Stimulated activated CD8-positive, alpha-beta memory T cell treated with anti-CD3 and anti-CD28 coated beads, Interleukin-2, amount 100 ng/mL, for 1 hour (primary cell): ENCODE data around the gene IGSF8.

Experiments used
- DNase-seq, 2 donors: peaks; one replicate each; pipeline ENCODE4 v3.0.0-alpha.2; 2020; ENCODE audit warnings: low read depth in 2 of 2

Gene IGSF8

DNA sequence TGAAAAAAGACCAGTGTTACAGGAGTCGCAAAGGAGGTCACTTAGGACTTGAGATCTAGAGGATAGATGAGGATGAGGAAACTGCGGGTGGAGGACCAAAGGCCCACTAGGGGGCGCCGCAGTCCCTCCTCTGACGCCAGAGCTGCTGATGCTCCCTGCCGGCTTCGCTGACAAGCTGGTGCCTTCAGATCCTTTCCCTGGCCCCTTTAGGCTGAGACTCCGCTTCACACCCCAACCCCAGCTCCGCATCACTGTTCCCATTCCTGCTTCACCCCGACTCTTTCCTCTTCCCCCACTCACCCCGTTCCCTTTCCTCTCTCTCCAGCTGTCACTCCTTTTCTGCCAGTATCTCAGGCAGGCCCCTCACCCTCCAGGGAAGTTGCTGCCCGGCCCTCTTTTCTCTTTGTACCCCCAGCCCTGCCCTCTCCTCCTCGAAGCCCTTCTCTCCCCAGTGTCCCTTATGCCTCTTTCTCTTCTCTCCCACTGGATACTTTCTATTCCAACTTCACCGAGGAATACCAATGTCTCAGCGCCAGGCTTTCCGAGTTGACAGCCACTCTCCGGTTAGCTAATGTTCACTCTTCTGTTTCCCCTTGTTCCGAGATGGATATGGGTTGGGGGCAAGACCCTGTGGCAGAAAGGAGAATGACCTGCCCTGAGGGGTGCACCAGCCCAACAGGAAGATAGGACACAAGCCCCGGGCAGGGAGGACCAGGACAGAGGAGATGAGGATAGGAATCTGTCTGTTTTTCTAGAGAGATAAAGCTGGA is 12.5 kb downstream of the IGSF8 start:
- DNase-seq: peak; percentile 54 to 63

DNA sequence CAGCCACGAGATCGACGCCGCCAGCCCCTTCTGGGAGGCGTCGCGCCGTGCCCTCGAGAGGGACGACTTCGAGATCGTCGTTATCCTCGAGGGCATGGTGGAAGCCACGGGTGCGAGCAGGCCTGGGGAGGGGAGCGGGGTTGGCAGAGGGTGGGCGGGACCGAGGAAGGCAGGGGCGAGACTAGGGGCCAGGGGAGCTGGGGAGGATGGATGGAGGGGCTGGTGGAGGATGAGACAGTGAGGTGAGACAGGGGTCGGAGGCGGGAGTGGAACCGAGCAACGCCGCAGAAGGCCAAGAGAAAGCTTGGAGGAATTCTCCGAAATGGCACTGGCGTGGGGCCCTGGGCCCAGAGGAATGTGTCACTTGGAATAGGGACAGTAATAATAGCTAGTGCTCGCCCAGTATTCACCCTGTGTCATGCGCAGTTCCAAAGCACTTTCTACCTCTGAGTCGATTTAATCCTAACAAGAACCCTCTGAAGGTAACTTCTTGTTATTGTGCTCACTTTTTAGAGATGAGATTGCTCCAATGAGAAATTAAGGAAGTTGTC is 13.6 kb downstream of the IGSF8 start:
- no peak for DNase-seq

DNA sequence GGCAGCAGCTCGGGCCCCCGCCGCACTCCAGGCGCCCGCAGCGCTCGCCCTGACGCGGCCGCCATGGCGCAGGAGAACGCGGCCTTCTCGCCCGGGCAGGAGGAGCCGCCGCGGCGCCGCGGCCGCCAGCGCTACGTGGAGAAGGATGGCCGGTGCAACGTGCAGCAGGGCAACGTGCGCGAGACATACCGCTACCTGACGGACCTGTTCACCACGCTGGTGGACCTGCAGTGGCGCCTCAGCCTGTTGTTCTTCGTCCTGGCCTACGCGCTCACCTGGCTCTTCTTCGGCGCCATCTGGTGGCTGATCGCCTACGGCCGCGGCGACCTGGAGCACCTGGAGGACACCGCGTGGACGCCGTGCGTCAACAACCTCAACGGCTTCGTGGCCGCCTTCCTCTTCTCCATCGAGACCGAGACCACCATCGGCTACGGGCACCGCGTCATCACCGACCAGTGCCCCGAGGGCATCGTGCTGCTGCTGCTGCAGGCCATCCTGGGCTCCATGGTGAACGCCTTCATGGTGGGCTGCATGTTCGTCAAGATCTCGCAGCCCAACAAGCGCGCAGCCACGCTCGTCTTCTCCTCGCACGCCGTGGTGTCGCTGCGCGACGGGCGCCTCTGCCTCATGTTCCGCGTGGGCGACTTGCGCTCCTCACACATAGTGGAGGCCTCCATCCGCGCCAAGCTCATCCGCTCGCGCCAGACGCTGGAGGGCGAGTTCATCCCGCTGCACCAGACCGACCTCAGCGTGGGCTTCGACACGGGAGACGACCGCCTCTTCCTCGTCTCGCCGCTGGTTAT is 14.2 kb downstream of the IGSF8 start:
- peak; percentile 42 to 55 for DNase-seq

DNA sequence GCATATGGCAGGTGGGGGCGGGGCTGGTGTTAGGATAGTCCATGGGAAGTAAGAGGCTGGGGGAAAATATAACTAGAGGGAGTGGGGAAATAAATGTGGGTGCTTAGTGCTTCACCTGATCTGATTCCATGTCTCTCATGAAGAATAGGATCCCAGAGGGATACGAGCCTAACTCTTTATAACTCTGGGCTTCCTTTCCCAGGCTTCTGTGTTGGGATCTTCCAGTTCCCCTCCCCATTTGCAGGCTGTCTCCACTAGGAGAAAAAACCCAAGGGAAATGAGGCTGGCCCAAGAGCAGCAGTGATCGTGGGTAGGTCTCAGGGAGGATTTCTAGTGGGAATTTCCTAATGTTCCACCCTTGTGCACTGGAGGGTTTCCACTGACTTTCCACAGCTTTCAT is 15.5 kb downstream of the IGSF8 start:
- DNase-seq: no peak

DNA sequence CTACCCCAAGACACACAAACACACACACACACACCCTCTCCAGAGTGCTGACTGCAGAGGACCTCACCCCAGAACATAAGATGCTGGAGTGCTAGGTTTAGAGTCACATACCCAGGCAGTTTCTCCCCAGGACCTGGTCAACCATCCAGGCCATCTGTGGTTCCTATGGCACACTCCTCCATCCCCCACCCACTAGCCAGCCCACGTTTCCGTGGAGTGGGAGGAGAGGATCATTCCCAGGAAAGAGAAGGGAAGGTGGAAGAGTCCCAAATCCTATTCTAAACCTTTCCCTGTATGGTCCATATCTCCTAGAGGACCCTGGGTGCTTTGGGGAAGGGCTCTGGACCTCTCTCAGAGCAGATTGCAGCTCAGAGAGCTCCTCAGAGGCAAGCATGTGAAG is 15.9 kb downstream of the IGSF8 start:
- no peak for DNase-seq

DNA sequence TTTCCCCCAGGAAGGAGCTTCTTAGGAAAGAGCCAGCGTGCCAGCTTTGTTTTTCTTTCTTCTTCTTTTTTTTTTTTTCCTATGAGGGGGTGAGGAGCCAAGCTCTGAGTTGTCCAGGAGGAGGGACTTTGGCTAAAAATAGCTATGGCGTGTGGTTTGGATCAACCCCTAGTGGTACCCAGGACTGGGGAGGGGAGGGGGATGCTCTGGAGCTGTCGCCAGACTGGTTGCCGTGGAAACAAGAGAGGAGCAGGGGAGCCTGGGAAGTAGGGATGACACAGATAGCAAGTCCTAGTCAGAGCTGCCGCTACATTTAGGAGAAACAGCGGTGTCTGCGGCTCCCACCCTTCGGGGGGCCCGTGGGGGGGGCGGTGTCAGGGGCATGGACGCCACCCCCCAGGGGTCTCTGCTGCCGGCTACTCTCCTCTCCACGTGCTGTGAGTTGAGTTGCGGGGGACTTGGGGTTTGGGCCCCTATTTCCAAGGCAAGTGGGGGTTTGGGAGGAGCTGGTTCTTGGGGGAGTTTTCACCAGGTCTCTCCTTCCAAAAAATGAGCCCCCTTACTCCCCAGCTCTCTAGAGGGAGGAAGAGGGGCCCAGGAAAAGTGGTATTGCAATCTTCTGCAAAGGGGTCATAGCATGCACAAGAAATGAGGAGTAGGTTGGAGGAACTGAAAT is 17.0 kb downstream of the IGSF8 start, which contains the start of gene KCNJ9:
TSS of gene KCNJ9 (plus strand) at position 278 of the 676 bp plus-strand sequence. CDS start 2,493 bp downstream, outside the sequence.
- DNase-seq: no peak

DNA sequence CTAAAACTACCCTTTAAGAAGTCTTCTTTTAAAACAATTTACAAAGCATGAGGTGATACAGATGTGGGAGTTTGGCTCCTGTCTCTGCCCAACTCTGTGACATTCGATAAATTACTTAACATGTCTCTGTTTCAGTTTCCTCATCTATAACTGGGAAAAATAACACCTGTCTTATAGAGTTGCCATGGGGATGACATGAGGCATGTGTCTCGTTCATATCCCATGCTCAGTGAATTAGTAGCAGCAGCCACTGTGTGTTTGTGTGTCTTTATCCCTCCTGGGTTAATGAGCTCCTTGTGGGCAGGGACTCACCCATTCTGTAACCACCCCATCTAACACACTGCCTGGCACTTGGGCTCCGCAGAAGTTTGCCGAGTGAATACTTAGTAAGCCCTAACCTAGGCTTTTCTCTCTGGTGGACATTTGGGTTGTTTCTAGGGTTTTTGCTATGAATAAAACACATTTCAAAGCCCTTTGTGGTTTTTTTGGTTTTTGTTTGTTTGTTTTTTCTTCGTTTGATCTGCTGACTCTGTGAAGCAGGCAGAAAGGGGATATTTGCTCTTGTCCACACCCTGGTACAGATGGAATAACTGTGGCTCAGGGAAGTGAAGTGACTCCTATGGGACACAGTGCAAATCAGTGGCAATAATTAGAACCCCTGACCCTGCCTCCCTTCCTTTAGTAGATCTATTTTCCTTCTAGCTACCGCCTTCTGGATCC is 17.9 kb downstream of the IGSF8 start:
- no peak for DNase-seq

DNA sequence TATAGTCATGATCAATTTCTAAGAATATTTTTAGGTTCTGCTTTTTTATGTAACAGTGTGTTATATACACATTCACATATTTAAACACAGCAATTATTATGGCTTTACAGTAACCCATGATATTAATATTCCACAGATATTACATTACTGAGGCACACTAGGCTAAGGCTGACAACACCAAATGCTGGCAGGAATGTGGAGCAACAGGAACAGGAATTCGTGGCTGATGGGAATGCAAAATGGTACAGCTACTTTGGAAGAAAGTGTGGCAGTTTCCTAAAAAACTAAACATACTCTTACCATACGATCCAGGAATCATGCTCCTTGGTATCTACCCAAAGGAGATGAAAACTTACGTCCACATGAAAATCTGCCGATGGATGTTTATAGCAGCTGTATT is 19.0 kb downstream of the IGSF8 start:
- no peak for DNase-seq

DNA sequence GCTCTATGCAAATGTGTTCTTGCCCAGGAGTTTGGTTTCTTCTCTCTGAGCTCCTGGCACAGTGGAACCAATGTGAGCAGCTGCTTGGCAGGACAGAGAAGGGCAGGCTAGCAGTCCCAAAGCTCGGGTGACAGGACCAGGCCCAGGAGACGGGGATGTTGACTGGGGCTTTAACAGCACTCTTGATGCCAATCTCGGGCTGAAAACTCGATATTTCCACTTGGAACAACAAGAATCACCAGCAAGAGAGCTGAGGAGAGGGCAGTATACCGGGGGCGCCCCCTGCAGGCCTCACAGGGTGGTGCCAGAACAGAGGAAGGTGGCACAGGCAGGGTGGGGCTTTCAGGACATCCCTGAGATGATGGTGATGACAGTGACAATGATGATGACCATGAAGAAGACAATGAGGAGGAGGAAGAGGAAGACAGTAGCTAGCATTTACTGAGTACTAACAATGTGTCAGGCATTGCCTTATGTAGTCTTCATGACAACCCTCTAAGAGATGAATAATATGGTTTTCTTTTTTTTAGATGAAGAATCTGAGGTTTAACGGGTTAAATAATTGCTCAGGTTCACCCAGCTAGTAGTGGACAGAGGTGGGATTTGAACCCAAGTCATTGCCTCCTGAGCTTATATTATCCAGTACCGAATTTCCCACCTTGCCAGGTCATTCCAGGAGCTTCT is 19.8 kb downstream of the IGSF8 start:
- no peak for DNase-seq

DNA sequence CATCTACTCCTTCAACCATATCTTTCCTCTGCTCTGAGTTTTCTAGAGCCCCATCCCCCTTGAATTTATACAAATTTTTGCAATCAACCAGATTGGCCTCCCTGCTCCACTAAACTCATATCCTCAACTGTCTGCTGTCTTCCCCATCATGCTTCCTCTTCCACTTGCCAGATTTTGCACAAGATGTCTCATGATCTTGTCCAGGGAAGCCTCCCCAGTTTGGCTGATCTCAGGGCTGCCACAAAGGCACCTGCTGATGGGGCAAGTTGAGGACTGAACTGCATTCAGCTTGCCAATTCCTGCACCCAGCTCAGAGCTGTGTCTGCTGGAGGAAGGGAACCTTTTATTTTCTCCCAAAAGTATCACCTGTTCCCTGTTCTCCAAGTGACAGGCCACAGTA is 20.9 kb downstream of the IGSF8 start:
- no peak for DNase-seq

DNA sequence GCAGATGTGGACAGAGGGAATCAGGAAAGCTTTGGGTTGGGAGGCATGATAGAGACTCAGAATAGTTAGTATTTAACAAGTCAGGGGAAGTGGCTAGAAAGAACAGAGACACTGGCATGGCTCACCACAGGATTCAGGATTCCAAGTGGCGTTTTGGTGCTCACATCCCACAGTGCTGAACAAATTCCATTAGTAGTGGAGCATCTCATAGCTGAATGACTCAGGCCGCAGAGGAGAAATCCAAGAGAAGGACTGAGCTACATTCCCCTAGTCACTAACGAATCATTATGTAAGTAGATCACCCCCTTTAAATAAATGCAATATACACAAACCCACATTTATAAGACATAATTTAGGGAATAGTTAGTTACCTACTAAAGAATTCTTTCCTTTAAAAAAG is 22.1 kb downstream of the IGSF8 start:
- DNase-seq: no peak

DNA sequence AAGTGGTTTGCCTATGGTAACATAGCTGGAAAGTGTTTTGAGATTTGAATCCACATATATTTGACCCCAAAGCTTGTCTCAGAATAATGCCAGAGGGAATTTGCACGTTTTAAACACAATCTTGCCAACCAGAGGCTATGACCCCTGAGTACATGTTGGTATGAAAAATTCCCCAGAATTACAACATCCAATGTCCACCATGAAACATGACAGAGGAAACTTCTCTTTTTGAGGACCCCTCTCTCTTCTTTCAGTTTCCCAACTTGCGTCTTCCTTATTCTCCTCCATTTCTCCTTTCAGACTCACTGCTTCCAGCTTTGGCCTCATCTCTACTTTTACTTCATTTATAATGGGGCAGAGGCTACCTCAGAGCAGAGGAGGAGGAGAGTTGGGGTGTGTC is 22.6 kb downstream of the IGSF8 start:
- DNase-seq: no peak

DNA sequence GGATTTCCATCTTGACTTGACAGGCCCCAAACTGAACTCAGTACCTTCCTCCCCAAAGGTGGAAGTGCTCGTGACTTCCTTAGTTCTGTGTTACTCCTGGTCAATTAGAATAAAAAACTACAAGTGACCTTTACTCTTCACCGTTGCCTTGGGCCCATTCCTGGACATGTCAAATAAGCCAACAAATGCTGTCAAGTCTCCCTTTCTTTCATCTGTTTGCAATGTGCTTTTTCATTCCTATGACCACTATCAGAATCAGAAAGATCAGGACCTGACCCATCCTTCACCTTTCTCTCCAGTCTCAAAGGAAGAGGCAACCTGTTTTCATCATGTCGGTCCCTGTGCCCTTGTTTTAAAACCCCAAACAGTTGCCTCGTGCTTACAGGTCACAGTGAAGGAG is 23.6 kb downstream of the IGSF8 start:
- no peak for DNase-seq

DNA sequence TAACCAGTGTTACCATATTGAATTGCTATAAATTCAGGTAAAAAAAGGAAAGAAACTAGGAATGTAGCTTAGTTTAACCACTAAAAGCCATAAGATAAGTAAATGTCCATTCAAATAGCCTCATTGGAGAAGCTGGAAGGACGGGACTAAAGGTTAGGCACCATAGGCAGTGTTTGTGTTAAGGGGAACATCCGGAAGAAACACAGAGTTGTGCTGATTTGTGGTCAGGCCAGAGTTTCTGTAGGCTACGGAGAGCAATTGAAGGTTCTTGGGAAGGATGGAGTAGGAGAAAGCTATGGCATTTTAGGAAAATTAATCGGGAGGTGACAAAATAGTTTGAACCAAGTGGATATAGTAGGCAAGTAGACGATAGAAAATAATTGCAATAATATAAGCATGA is 27.1 kb downstream of the IGSF8 start:
- no peak for DNase-seq

DNA sequence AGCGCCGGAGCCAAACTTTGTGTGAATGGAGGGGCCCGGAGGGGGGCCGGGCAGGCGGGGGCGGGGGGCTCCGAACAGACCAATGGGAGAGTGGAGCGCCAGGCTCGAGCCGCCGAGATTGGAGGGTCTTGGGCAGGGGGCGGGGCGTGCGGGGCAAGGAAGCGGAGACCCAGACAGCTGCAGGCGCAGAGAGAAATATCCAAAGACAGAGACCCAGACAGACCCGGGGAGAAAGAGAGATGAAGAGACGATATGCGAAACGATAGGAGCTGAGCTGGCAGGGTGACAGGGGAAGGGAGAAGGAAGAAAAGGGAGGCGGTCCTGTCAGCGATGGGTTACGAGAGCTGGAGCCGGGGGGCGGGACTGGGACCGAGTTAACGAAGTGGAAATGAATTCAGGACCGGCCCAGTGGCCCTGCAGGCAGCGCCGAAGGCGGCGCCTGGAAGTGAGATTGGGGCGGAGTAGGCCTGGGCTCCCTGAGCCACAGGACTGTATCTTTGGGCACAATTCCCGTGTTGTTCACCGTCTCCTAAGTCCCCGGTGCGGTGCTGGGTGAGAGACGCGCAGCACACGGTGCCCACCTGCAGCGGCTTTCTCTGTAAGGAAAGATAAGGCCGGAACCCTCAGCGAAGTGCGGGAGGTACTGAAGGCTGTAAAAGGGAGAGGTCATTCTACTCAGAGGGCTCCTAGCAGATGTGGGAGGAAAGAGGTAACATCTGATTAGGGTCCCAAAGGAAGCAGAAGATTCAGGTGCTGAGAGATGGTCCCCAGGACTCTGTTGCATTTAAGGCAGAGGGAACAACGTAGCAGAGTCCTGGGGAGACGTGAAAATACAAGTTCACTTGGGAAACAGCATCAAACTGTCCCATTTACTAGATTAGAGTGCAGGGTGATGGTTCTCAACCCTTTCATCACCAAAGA is 27.9 kb downstream of the IGSF8 start:
- peak; percentile 33 to 67 for DNase-seq

DNA sequence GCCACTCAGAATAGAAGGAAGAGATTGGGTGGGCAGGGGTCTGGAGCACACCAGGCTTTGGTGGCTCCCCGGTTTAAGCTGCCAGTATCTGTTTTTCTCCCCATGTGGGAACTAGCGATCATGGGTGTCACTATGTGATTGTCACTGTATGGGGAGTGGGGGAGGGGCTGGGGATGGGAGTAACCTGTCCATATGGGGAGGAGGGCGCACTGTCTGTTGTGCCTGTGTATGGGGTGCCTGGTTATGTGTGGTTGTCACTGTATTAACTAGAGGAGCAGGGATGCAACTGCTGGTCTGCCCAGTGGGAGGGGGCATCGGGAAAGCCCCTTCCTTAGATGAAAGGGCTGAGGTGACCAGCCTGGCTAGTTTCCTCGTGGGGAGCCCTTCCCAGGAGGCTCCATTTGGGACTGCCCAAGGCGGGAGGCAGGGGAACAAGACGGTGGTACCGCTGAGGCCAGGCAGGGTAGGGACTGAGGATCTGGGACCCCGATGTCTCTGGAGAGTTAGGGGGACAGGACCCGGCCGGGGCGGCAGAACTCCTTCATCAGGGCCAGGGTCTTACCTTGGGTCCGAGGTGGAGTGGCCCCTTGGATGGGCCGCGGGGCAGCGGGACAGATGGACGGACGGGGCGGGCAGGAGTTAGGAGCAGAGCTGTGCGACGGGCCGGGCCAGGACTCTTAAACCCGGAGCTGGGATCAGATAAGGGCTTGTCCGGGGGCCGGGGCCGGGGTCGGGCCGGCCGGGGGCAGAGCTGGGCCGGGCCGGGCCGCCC is 28.8 kb downstream of the IGSF8 start, which contains the start of gene KCNJ10:
TSS of gene KCNJ10 (minus strand) at position 701 of the 772 bp plus-strand sequence. CDS start 27,628 bp downstream, outside the sequence.
- DNase-seq: no peak

DNA sequence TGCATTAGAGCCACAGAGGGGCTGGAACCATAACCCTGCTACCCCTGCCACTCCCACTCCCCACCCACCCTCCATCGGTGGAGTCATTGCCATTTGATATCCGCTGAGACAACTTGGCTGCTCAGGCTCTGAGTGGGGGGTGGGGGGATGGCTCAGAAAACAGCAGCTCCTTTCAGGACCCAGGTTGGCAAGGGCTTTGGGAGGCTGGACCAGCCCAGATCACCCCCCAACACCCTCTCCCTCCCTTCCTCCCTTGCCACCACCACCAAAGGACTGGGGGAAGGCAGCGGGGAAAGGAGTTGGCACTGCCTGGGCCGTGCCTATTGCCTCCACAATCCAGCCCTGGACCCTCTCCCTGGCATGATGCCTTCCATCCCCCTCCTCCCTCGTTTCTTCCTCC is 30.2 kb downstream of the IGSF8 start:
- DNase-seq: no peak

DNA sequence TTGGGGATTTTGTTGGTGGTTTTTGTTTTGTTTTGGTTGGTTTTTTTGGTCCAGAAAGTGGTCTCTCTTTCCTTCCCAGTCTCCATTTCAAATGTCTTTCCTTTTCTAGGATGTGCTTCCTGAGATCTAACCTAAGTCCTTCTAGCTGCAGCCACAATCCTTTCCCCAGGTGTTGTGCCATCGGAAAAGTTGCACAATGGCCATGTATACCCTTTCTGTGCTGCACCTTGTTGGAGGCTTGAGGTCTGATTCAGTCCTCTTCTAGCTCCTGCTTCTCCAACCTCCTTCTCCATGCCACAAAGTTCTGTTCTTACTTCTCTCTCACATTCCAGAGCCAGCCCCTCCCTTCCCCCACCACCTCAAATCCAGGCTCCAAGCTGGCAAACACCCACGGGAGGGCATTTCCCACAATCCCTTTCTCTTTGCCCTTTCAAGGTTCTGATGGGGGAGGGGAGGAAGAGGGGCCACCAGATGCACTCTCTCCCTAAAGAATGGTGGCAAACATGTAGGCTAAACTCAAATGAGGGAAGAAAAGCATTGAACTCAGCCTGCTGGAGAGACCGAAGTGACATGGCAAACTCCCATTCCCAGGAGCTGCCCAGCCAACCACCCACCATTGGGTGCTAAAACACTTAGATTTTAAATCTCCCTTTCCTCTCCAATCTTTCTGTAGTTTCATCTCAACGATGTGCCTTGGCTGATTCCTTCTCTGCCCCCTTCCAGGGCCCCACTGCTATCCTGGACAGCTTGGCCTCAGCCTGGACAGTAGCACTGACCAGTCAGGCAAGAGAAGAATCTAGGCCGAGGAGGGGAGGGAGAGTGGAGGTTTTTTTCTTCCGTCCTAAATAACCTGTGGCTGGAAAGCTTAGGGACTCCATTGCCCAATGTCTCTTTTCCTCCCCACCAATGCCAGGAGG is 31.3 kb downstream of the IGSF8 start:
- no peak for DNase-seq
